HG02759 (cell line): Measurements from ENCODE around the gene OR56A1.

Experiments
- ATAC-seq: cut with Tn5 transposase; IDR thresholded peaks from one replicate; pipeline ENCODE4 v1.9.1; 2021; ENCODE audit warnings: mild to moderate bottlenecking, moderate library complexity; ENCODE audit not compliant: unreplicated experiment

The OR56A1 gene

GRCh38 chr11:5992150-5992549, 38.4 kb downstream of the OR56A1 start:
- no peak for ATAC-seq

DNA sequence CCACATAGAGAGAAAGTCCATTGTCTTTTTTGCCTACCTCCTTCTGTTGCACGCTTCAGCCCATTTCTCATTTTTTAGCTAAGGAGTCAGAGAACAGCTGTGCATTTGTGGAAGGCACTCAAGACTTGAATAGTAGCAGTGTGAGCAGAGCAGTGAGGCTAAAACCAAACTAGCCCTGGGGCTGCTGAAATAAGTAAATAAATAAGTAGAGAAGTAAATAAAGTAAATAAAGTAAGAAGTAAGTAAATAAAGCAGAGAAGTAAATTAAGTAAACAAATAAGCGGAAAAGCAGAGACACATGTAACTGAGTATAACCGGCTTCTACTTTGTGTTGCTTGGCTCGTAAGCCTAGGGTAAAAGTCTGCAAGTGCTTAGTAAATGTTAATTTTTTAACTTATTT, 41.4 kb downstream of the OR56A1 start:
- ATAC-seq = no peak

GRCh38 chr11:5986885-5987284, 43.7 kb downstream of the OR56A1 start, which contains the start of gene OR52L1:
OR52L1 (minus strand) TSS chr11:5986985; CDS start chr11:5986930, 55 bp downstream.
- ATAC-seq = no peak

DNA sequence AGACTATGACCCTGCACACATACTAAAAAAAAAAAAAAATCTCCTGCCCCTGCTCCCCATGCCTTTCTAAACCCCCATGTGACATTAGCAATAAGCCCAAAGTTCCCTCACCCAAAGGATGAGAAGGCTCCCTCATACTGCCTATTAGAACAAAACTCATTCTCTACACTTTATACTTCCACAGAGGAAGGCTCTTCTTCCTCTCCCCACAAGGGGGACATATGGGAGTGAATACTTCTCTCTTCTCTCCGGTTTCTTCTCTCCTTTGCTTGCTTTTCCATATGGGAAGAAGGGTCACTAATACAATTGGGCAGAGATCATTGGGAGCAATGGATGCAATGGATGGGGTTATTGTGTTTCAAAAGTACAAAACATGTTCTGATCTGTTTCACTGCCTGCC, 47.1 kb downstream of the OR56A1 start:
- no peak for ATAC-seq

GRCh38 chr11:5973530-5973929, 57.0 kb downstream of the OR56A1 start:
- no peak for ATAC-seq
